ENCODE measurements around the gene FAXDC2.

DNA sequence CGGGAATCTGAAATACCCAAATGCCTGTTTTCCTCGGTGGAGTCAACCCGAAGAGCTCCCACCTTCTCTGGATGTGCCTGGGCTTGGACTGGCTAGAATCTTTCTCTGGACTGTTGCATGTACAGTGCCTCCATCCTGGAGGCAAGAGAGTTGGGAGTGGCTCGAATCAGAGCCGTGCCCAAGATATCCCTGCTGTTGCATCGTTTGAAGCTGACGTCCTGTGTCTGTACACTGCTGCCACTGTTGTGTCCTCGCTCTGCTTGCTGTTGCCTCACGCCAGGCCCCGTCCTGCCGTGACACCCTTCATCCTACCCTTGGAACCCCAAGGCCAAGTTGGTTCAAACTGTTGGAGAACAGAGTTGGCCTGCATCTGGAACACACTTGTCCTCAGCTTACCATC is 35.4 kb downstream of the FAXDC2 start:
- TF ChIP-seq, protein P1, sequence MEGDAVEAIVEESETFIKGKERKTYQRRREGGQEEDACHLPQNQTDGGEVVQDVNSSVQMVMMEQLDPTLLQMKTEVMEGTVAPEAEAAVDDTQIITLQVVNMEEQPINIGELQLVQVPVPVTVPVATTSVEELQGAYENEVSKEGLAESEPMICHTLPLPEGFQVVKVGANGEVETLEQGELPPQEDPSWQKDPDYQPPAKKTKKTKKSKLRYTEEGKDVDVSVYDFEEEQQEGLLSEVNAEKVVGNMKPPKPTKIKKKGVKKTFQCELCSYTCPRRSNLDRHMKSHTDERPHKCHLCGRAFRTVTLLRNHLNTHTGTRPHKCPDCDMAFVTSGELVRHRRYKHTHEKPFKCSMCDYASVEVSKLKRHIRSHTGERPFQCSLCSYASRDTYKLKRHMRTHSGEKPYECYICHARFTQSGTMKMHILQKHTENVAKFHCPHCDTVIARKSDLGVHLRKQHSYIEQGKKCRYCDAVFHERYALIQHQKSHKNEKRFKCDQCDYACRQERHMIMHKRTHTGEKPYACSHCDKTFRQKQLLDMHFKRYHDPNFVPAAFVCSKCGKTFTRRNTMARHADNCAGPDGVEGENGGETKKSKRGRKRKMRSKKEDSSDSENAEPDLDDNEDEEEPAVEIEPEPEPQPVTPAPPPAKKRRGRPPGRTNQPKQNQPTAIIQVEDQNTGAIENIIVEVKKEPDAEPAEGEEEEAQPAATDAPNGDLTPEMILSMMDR (IDR thresholded peaks at IDR 0.05), result no peak
- no peak for TF ChIP-seq POLR2A (IDR thresholded peaks at IDR 0.05)

Data from uterus (tissue), 2 donors.